ENCODE results near the gene MAGEA8. TPM values are rescaled to one million over a fixed set of nuclear protein-coding genes. Genes with fewer than 3 reads are reported as not detected.
"Not testable (repeated sequence)": the region's sequence is repeated elsewhere in the genome, so short reads cannot be mapped to it uniquely, and the experiment has no call there.

MAGEA8 gene, protein sequence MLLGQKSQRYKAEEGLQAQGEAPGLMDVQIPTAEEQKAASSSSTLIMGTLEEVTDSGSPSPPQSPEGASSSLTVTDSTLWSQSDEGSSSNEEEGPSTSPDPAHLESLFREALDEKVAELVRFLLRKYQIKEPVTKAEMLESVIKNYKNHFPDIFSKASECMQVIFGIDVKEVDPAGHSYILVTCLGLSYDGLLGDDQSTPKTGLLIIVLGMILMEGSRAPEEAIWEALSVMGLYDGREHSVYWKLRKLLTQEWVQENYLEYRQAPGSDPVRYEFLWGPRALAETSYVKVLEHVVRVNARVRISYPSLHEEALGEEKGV
- not detected in 2 replicates for total RNA-seq (2014; rRNA removed; shearing (Covaris generic))

DNA sequence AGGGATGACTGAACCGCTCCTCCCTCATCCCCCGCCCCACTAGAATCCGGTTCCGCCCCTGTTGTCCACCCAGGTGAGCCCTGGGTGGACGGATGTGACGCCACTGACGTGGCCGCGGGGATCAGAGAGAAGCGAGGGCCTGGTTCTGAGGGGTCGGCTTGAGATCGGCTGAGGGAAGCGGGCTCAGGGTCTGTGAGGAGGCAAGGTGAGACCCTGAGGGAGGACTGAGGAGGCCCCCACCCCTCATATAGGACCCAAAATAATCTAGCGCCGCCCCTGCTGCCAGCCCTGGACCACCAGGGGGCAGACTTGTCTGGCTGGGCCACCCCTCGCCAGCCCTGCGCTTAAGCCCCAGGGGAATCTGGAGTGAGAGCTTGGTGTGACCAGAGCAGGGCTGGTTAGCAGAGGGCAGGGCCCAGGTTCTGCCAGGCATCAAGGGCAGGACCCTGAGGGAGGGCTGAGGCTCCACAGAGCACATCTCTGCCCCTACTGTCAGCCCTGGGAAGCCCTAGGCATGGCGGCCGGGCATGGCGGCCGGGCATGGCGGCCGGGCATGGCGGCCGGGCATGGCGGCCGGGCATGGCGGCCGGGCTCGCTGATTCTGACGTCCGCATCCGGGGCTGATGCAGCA lies at the start of gene MAGEA8:
MAGEA8 (plus strand) TSS at position 103 of the 631 bp plus-strand sequence. CDS start 3,090 bp downstream, outside the sequence.
- no peak for DNase-seq (ENCODE audit: low read depth in 1 of 2, low spot score in 2 of 2)
- Histone ChIP-seq H3K4me1 (replicated peaks) (peaks cover 4% of the 10 kb centered on the region; the same call in 1 of the 2 replicates), H3K4me3 (no peak within 1 kb of the TSS), H3K27ac (no peak within 1 kb of the TSS), H3K9me3 (replicated peaks) (no peaks in the 10 kb centered on the region), H3K36me3 (no peaks in the 10 kb centered on the region), H3K27me3 (replicated peaks) (no peaks in the 10 kb centered on the region)

DNA sequence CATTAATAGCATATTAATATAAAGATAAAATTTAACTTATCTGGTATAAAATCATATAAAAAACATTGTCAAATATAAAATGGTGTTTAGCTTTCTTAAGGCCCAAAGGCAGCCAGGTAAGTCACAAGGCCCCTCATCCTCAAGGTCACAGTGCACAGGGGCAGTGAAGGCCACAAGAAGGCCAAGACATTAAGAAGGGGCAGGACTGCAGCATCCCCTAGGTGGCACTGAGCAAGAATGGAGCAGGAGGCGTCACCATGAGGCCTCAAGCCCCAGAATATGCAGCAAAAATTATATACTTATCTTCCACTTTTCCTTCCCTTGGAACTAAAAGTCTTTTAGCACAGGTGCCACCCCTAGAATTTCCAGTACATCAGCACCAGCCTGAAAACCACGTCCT lies 49.5 kb upstream of the MAGEA8 start:
- no peak for DNase-seq (ENCODE audit: low read depth in 1 of 2, low spot score in 2 of 2)
- H3K4me3 ChIP-seq, result no peak overlapping the region
- H3K9me3 ChIP-seq (replicated peaks), result no peaks in the 10 kb centered on the region
- no peaks in the 10 kb centered on the region for H3K36me3 ChIP-seq
- no peak overlapping the region for H3K27ac ChIP-seq
- H3K27me3 ChIP-seq (replicated peaks), result no peaks in the 10 kb centered on the region
- no peaks in the 10 kb centered on the region; the same call in 1 of the 2 replicates for H3K4me1 ChIP-seq (replicated peaks)

DNA sequence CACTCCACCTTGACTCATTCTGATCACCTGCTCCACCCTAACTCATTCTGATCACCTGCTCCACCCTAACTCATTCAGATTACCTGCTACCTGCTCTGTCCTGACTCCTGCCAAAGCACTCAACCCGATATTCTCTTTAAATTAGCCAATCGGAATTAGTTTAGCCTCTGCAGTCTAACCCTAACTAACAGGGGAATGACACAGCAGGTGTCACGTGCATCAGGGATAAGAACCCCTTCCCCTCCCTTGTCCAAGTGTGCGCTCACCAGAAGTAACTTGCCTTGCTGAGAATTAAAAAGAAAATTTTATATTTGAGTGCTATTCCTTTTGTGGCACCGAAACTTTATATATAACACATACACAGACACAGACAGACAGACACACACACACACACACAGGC lies 44.3 kb upstream of the MAGEA8 start:
- not testable (repeated sequence) for H3K9me3 ChIP-seq (replicated peaks); H3K36me3 ChIP-seq; DNase-seq (ENCODE audit: low read depth in 1 of 2, low spot score in 2 of 2)

DNA sequence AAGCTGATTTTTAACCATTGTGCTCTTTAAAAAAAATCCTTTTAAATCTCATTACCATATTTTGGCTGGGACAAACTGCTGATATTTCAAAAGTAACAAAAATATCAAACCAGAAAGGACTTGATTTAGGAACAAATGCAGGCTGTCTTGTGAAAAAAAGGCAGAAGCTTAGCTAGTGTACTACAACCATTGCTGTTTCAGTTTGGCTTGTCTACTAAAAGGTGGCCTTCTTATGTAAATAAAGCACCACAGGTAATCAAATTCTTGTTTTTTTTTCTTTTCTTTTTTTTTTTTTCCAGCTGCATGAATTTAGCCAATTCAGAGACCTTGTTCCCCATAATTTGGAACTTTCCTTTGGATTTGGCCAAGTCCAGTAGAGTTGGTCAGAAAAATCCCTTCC lies 43.8 kb upstream of the MAGEA8 start:
- Histone ChIP-seq H3K4me1 (replicated peaks) (no peaks in the 10 kb centered on the region), H3K4me3 (no peak overlapping the region), H3K27me3 (replicated peaks) (no peaks in the 10 kb centered on the region), H3K9me3 (replicated peaks) (no peaks in the 10 kb centered on the region), H3K27ac (no peak overlapping the region), H3K36me3 (no peaks in the 10 kb centered on the region)
- DNase-seq (ENCODE audit: low read depth in 1 of 2, low spot score in 2 of 2), result no peak

More for the DNA sequence above, 44.3 kb upstream of the MAGEA8 start:
- not testable (repeated sequence) for H3K4me1 ChIP-seq (replicated peaks); H3K27ac ChIP-seq; H3K27me3 ChIP-seq (replicated peaks); H3K4me3 ChIP-seq

DNA sequence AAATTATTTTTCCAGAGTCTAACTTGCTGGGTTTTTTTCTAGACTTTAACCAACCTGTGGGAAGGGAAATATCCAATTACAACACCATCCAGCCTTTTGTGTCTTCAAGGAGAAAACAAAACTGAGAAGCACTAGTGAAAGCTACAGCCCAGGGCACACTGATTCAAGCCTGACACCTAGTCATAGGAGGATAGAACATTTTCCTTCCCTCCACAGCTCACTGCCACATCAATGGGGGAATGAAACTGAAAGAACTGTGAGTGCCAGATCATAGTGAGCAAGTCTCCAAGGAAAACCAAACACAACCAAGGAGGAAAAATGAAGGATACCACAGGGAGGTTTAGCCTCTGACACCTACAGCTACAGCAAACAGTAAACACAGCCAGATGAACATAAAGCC lies 43.3 kb upstream of the MAGEA8 start:
- DNase-seq (ENCODE audit: low read depth in 1 of 2, low spot score in 2 of 2), result no peak
- no peak overlapping the region for H3K4me3 ChIP-seq
- H3K4me1 ChIP-seq (replicated peaks), result no peaks in the 10 kb centered on the region
- H3K27me3 ChIP-seq (replicated peaks), result no peaks in the 10 kb centered on the region
- H3K27ac ChIP-seq, result no peak overlapping the region
- no peaks in the 10 kb centered on the region for H3K9me3 ChIP-seq (replicated peaks)
- H3K36me3 ChIP-seq, result no peaks in the 10 kb centered on the region

DNA sequence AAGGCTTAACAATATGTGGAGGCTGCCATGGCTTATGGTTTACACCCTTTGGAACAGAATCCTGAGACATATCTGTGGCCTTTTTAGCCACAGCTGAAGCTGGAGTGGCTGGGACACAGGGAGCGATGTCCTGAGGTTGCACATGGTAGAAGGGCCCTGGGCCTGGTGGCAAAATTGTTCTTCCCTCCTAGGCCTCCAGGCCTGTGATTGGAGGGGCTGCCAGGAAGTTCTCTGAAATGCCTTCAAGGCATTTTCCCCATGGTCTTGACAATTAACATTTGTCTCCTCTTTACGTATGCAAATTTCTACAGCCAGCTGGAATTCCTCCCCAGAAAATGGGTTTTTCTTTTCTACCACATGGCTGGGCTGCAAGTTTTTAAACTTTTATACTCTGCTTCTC lies 39.1 kb upstream of the MAGEA8 start:
- no peak for DNase-seq (ENCODE audit: low read depth in 1 of 2, low spot score in 2 of 2)
- H3K4me3 ChIP-seq, result no peak overlapping the region
- no peak overlapping the region for H3K27ac ChIP-seq
- no peaks in the 10 kb centered on the region for H3K27me3 ChIP-seq (replicated peaks)
- no peaks in the 10 kb centered on the region for H3K36me3 ChIP-seq
- H3K4me1 ChIP-seq (replicated peaks), result no peaks in the 10 kb centered on the region
- H3K9me3 ChIP-seq (replicated peaks), result no peaks in the 10 kb centered on the region

DNA sequence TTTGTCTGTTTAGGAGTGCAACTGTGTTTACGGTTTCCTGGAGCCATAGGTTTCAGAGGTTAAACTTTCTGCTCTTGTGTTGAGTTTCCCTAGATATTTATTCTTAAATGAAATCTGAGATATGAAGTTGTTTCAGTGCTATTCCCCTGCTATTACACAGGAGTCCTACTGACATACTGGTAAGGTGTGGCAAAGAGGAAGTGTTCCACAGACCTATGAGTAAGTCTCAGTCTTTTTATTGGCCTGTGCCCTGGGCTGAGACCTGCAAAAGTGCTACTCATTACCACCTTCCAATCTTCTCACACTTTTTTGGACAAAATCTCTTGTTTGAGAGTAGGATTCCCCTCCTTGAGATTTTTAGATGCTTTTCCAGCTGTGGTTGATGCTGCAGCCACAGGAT lies 35.6 kb upstream of the MAGEA8 start:
- no peaks in the 10 kb centered on the region for H3K9me3 ChIP-seq (replicated peaks)
- no peaks in the 10 kb centered on the region for H3K4me1 ChIP-seq (replicated peaks)
- H3K27ac ChIP-seq, result no peak overlapping the region
- no peak for DNase-seq (ENCODE audit: low read depth in 1 of 2, low spot score in 2 of 2)
- H3K27me3 ChIP-seq (replicated peaks), result no peaks in the 10 kb centered on the region
- no peak overlapping the region for H3K4me3 ChIP-seq
- H3K36me3 ChIP-seq, result no peaks in the 10 kb centered on the region

DNA sequence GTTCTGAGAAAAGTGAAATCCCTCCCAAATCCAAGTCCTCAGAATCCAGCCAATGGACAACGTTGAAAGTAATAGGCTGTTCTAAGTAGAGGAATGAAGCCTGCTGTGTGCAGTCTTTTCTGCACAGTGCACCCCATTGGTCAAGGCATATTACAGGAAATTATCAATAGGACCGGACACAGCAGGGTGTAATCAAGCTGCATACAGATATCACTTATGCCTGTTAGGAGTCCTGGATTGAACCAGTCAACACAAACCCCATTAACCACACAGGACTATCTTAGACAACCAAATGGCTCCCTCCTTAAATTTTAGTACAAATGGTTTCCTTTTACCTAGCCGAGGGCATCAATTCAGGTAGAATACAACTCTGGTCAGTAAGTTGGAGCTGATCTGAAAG lies 34.2 kb upstream of the MAGEA8 start:
- DNase-seq (ENCODE audit: low read depth in 1 of 2, low spot score in 2 of 2), result no peak
- Histone ChIP-seq H3K9me3 (replicated peaks) (no peaks in the 10 kb centered on the region), H3K36me3 (no peaks in the 10 kb centered on the region), H3K27me3 (replicated peaks) (no peaks in the 10 kb centered on the region), H3K4me1 (replicated peaks) (no peaks in the 10 kb centered on the region), H3K4me3 (no peak overlapping the region), H3K27ac (no peak overlapping the region)

DNA sequence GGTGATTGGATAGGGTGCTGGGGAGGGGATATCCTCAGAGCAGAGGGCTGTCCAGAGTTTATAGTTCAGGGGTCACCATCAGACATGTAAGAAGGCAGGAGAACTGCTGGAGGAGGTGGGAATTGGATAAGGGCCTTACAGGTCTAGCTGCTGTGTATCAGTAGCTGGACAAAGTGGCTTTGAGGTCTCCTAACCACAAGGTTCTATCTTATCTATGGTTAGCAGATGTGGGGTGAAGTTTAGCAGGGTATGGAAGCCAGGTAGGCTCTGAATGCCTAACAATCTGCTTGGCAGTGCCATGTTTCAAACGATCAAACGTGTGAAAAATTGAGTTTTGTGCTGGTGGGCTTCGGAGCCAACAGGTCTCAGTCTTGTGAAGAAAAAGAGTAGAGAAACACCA lies 32.1 kb upstream of the MAGEA8 start:
- no peak overlapping the region for H3K4me3 ChIP-seq
- no peaks in the 10 kb centered on the region for H3K4me1 ChIP-seq (replicated peaks)
- DNase-seq (ENCODE audit: low read depth in 1 of 2, low spot score in 2 of 2), result no peak
- H3K27me3 ChIP-seq (replicated peaks), result no peaks in the 10 kb centered on the region
- no peaks in the 10 kb centered on the region for H3K36me3 ChIP-seq
- H3K27ac ChIP-seq, result no peak overlapping the region
- no peaks in the 10 kb centered on the region for H3K9me3 ChIP-seq (replicated peaks)

DNA sequence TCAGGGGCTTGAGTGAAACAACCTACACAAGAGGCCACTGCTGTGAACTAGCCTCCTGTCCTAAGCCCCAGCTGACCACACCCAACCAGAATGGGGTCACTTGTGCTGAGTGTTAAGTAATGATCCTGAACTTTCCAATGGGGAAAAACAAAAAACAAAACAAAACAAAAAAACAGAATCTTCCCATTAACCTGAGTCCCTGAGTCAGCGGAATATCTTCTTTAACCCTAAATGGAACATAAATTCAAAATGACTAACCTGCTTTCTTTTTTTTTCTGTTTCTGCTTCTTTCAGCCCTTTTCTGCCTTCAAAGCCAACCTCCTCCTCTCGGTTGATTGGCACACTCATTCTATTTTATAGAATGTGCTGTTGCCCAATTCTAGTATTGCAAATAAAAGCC lies 31.2 kb upstream of the MAGEA8 start:
- H3K27ac ChIP-seq, result no peak overlapping the region

DNA sequence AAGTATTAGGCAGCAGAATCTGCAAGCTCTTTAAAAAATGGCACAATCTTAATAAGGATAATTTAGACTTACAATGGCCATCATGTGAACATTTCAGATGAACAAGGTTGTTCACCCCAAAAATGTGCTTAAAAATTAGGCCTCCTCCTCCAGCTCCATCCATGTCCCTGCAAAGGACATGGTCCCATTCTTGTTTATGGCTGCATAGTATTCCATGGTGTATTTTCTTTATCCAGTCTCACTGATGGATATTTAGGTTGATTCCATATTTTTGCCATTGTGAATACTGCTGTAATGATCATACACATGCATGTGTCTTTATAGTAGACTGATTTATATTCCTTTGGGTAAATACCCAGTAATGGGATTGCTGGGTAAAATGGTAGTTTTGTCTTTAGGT lies 29.1 kb upstream of the MAGEA8 start:
- Histone ChIP-seq H3K4me1 (replicated peaks) (no peaks in the 10 kb centered on the region), H3K27me3 (replicated peaks) (no peaks in the 10 kb centered on the region), H3K4me3 (no peak overlapping the region), H3K9me3 (replicated peaks) (no peaks in the 10 kb centered on the region), H3K36me3 (no peaks in the 10 kb centered on the region), H3K27ac (no peak overlapping the region)
- no peak for DNase-seq (ENCODE audit: low read depth in 1 of 2, low spot score in 2 of 2)

More for the DNA sequence above, 31.2 kb upstream of the MAGEA8 start:
- H3K4me1 ChIP-seq (replicated peaks), result no peaks in the 10 kb centered on the region
- H3K9me3 ChIP-seq (replicated peaks), result no peaks in the 10 kb centered on the region
- no peaks in the 10 kb centered on the region for H3K36me3 ChIP-seq
- H3K27me3 ChIP-seq (replicated peaks), result no peaks in the 10 kb centered on the region
- H3K4me3 ChIP-seq, result no peak overlapping the region
- DNase-seq (ENCODE audit: low read depth in 1 of 2, low spot score in 2 of 2), result no peak

DNA sequence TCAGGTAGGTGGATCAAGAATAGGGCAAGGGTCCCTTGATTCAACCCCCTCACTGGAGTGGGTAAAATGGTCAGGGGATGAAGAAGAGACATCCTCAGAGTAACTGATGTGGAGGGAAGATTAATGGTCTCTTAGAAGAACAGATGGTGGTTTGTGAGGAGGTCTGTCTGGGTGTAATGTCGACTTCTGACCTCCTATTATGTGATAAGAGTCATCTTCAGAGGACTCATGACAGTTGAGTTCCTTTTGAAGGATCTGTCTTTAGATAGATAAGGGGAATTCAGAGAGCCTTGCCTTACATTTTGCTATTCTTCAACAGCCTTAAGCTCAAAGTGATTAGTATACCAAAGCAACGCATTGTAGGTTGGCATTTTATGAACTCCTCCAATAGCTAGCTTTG lies 27.1 kb upstream of the MAGEA8 start:
- no peak for DNase-seq (ENCODE audit: low read depth in 1 of 2, low spot score in 2 of 2)

DNA sequence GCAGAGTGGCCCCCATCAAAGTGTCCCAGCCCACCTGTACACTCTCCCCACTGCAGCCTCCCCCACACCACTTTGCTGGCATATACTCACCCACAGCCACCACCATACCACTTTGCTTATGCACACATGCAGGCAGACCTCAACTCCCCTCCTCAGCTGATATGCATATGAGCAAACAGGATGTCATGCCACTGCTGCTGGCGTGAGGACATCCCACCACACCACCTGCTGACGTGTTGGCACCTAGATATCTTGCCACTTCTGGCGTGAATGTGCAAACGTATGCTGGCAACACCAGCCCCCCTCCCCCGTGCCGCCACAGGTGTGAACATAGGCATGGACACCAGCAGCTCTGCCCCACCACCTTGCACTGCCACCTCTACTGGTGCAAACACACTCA lies 22.4 kb upstream of the MAGEA8 start:
- no peak overlapping the region for H3K4me3 ChIP-seq
- no peaks in the 10 kb centered on the region for H3K9me3 ChIP-seq (replicated peaks)
- no peaks in the 10 kb centered on the region for H3K36me3 ChIP-seq
- no peak for DNase-seq (ENCODE audit: low read depth in 1 of 2, low spot score in 2 of 2)
- H3K4me1 ChIP-seq (replicated peaks), result no peaks in the 10 kb centered on the region
- no peaks in the 10 kb centered on the region for H3K27me3 ChIP-seq (replicated peaks)
- no peak overlapping the region for H3K27ac ChIP-seq

More for the DNA sequence above, 27.1 kb upstream of the MAGEA8 start:
- Histone ChIP-seq H3K4me3 (no peak overlapping the region), H3K27me3 (replicated peaks) (no peaks in the 10 kb centered on the region), H3K9me3 (replicated peaks) (no peaks in the 10 kb centered on the region), H3K4me1 (replicated peaks) (no peaks in the 10 kb centered on the region), H3K27ac (no peak overlapping the region), H3K36me3 (no peaks in the 10 kb centered on the region)

DNA sequence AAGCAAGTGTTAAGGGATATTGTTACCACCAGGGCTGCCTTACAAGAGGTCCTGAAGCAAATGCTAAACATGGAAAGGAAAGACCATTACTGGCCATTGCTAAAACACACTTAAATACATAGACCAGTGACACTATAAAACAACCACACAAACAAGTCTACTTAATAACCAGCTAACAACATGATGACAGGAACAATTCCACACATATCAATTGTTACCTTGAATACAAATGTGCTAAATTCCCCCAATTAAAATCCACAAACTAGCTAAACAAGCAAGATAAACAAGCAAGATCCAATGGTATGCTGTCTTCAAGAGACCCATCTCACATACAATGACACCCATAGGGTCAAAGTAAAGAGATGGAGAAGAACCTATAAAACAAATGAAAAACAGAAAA lies 20.5 kb upstream of the MAGEA8 start:
- H3K36me3 ChIP-seq, result no peaks in the 10 kb centered on the region
- H3K27me3 ChIP-seq (replicated peaks), result no peaks in the 10 kb centered on the region
- no peak for DNase-seq (ENCODE audit: low read depth in 1 of 2, low spot score in 2 of 2)

More for the DNA sequence above, 20.5 kb upstream of the MAGEA8 start:
- H3K4me3 ChIP-seq, result no peak overlapping the region
- H3K9me3 ChIP-seq (replicated peaks), result no peaks in the 10 kb centered on the region
- no peak overlapping the region for H3K27ac ChIP-seq
- H3K4me1 ChIP-seq (replicated peaks), result no peaks in the 10 kb centered on the region
